Measurements from ENCODE around the gene KCNJ9. TPM values are rescaled to one million over a fixed set of nuclear protein-coding genes. Genes with fewer than 3 reads are reported as not detected.

Gene KCNJ9
- total RNA-seq, 2 experiments from 2014 or later, result not detected

DNA sequence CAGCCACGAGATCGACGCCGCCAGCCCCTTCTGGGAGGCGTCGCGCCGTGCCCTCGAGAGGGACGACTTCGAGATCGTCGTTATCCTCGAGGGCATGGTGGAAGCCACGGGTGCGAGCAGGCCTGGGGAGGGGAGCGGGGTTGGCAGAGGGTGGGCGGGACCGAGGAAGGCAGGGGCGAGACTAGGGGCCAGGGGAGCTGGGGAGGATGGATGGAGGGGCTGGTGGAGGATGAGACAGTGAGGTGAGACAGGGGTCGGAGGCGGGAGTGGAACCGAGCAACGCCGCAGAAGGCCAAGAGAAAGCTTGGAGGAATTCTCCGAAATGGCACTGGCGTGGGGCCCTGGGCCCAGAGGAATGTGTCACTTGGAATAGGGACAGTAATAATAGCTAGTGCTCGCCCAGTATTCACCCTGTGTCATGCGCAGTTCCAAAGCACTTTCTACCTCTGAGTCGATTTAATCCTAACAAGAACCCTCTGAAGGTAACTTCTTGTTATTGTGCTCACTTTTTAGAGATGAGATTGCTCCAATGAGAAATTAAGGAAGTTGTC, 3.5 kb downstream of the KCNJ9 start:
- H3K27me3 Mint-ChIP-seq, result peaks cover 31% of the 10 kb centered on the region
- H3K4me3 Mint-ChIP-seq, result no peak overlapping the region

DNA sequence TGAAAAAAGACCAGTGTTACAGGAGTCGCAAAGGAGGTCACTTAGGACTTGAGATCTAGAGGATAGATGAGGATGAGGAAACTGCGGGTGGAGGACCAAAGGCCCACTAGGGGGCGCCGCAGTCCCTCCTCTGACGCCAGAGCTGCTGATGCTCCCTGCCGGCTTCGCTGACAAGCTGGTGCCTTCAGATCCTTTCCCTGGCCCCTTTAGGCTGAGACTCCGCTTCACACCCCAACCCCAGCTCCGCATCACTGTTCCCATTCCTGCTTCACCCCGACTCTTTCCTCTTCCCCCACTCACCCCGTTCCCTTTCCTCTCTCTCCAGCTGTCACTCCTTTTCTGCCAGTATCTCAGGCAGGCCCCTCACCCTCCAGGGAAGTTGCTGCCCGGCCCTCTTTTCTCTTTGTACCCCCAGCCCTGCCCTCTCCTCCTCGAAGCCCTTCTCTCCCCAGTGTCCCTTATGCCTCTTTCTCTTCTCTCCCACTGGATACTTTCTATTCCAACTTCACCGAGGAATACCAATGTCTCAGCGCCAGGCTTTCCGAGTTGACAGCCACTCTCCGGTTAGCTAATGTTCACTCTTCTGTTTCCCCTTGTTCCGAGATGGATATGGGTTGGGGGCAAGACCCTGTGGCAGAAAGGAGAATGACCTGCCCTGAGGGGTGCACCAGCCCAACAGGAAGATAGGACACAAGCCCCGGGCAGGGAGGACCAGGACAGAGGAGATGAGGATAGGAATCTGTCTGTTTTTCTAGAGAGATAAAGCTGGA, 4.5 kb downstream of the KCNJ9 start:
- TF ChIP-seq, protein P1, sequence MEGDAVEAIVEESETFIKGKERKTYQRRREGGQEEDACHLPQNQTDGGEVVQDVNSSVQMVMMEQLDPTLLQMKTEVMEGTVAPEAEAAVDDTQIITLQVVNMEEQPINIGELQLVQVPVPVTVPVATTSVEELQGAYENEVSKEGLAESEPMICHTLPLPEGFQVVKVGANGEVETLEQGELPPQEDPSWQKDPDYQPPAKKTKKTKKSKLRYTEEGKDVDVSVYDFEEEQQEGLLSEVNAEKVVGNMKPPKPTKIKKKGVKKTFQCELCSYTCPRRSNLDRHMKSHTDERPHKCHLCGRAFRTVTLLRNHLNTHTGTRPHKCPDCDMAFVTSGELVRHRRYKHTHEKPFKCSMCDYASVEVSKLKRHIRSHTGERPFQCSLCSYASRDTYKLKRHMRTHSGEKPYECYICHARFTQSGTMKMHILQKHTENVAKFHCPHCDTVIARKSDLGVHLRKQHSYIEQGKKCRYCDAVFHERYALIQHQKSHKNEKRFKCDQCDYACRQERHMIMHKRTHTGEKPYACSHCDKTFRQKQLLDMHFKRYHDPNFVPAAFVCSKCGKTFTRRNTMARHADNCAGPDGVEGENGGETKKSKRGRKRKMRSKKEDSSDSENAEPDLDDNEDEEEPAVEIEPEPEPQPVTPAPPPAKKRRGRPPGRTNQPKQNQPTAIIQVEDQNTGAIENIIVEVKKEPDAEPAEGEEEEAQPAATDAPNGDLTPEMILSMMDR (IDR thresholded peaks at IDR 0.05), result peak; percentile 91
- ChIA-PET POLR2A (interaction anchor here (0.7 to 1.9 kb wide), 3 partner anchors 10 to 12 kb away, joined by 4 to 8 read pairs (median 5); partner anchors contain the start of gene IGSF8), CTCF (interaction anchor here (0.6 to 33.7 kb wide), 57 partner anchors 8 to 290 kb away, joined by 3 to 693 read pairs (median 5); partner anchors contain the start of genes ATP1A4, DCAF8, IGSF8 and KCNJ10)
- Mint-ChIP-seq H3K4me1 (ENCODE audit: low read depth) (peaks cover 5% of the 10 kb centered on the region), H3K27me3 (peaks cover 21% of the 10 kb centered on the region), H3K36me3 (ENCODE audit: low read depth) (peaks cover 16% of the 10 kb centered on the region), H3K4me3 (no peak overlapping the region), H3K9me3 (no peaks in the 10 kb centered on the region), H3K27ac (no peak overlapping the region)
- peak; percentile 92 for DNase-seq
- ATAC-seq, result peak; percentile 76
- intact Hi-C loops (cut with micrococcal nuclease), result loop anchor here (5.0 to 10.0 kb wide), 3 partner anchors 51 to 149 kb away; partner anchors contain the start of gene PIGM

More for the DNA sequence above, 3.5 kb downstream of the KCNJ9 start:
- CTCF ChIA-PET, result interaction anchor here (0.7 to 33.7 kb wide), 30 partner anchors 7 to 294 kb away, joined by 3 to 693 read pairs (median 6); partner anchors contain the start of genes ATP1A4, DCAF8, IGSF8 and KCNJ10
- POLR2A ChIA-PET, result interaction anchor here (1.0 to 1.9 kb wide), 4 partner anchors 9 to 38 kb away, joined by 4 to 8 read pairs (median 4); partner anchors contain the start of gene IGSF8
- H3K27ac Mint-ChIP-seq, result no peak overlapping the region
- H3K4me1 Mint-ChIP-seq (ENCODE audit: low read depth), result peaks cover 12% of the 10 kb centered on the region
- no peaks in the 10 kb centered on the region for H3K9me3 Mint-ChIP-seq
- intact Hi-C loops (cut with micrococcal nuclease), result loop anchor here (5.0 to 10.0 kb wide), 3 partner anchors 50 to 148 kb away; partner anchors contain the start of gene PIGM
- TF ChIP-seq, protein P1 (IDR thresholded peaks at IDR 0.05), result no peak
- DNase-seq, result no peak
- peaks cover 16% of the 10 kb centered on the region for H3K36me3 Mint-ChIP-seq (ENCODE audit: low read depth)
- no peak for ATAC-seq

DNA sequence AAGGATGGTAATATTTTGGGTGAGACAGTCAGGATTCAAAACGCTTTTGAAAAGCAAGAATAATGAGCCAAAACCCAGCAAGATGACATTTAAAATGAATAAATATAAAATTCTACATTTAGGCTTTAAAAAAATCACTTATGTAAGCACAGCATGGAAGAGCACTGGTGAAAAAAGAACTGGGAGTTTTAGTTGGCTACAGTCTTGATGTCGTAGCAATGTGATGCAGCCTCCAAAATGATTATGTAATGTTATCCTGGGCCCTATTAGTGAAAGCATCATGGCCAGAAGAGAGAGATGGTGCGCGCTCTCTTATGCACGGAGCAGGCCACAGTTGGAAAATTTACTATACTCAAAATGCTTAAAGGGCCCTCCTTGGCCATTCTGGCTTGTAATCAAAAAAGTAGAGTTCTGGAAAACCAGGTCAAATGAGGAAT, 5.1 kb downstream of the KCNJ9 start:
- TF ChIP-seq, protein P1 (IDR thresholded peaks at IDR 0.05), result no peak
- no peaks in the 10 kb centered on the region for H3K9me3 Mint-ChIP-seq
- H3K27ac Mint-ChIP-seq, result no peak overlapping the region
- peaks cover 16% of the 10 kb centered on the region for H3K27me3 Mint-ChIP-seq
- H3K4me1 Mint-ChIP-seq (ENCODE audit: low read depth), result peaks cover 4% of the 10 kb centered on the region
- DNase-seq, result no peak
- CTCF ChIA-PET, result interaction anchor here (0.6 to 33.7 kb wide), 33 partner anchors 9 to 290 kb away, joined by 3 to 693 read pairs (median 5); partner anchors contain the start of genes DCAF8, IGSF8, KCNJ10 and PIGM
- no peak overlapping the region for H3K4me3 Mint-ChIP-seq
- intact Hi-C loops (cut with micrococcal nuclease), result loop anchor here (5.0 to 10.0 kb wide), 3 partner anchors 52 to 149 kb away; partner anchors contain the start of gene PIGM
- POLR2A ChIA-PET, result interaction anchor here (0.7 kb wide), 1 partner anchor 12 kb away, joined by 4 read pairs; the partner anchor contains the start of gene IGSF8
- no peak for ATAC-seq
- H3K36me3 Mint-ChIP-seq (ENCODE audit: low read depth), result peaks cover 16% of the 10 kb centered on the region

DNA sequence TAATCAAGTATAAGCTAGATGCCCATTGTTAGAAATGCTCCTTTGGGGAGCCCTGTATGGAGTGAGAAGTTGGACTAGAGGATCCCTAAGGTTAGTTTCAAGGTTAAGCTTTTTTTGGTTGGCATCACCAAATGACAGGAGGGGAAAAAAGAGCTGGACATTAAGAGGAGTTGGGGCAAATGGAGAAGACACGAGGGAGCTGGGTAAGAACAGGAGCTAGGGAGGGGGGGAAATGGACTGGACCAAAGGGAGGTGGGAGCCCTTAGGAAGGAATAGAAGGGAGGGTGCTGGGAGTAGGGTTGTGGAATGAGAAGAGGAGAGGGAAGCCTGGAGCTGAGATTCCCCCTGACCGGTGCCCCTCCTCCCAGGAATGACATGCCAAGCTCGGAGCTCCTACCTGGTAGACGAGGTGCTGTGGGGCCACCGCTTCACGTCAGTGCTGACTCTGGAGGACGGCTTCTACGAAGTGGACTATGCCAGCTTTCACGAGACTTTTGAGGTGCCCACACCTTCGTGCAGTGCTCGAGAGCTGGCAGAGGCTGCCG, 5.9 kb downstream of the KCNJ9 start:
- no peak for DNase-seq
- Mint-ChIP-seq H3K27ac (peak overlapping the region; percentile 27), H3K4me1 (ENCODE audit: low read depth) (peaks cover 6% of the 10 kb centered on the region), H3K36me3 (ENCODE audit: low read depth) (peaks cover 18% of the 10 kb centered on the region), H3K27me3 (peaks cover 9% of the 10 kb centered on the region), H3K9me3 (no peaks in the 10 kb centered on the region), H3K4me3 (no peak overlapping the region)
- POLR2A ChIA-PET, result interaction anchor here (0.6 kb wide), 1 partner anchor 173 kb away, joined by 3 read pairs; no protein-coding TSS in a partner anchor
- CTCF ChIA-PET, result interaction anchor here (0.7 to 33.7 kb wide), 17 partner anchors 10 to 289 kb away, joined by 3 to 693 read pairs (median 13); partner anchors contain the start of genes IGSF8, KCNJ10 and PIGM
- intact Hi-C loops (cut with micrococcal nuclease), result loop anchor here (5.0 to 10.0 kb wide), 3 partner anchors 52 to 150 kb away; partner anchors contain the start of gene PIGM
- TF ChIP-seq, protein P1 (IDR thresholded peaks at IDR 0.05), result no peak
- ATAC-seq, result no peak
